GM19438 (cell line): Measurements from ENCODE around the gene URB1.
"Not testable (repeated sequence)": the region's sequence is repeated elsewhere in the genome, so short reads cannot be mapped to it uniquely, and the experiment has no call there.

Source experiments
- ATAC-seq: cut with Tn5 transposase; IDR thresholded peaks from one replicate; pipeline ENCODE4 v1.9.1; 2021; ENCODE audit warnings: low read depth; ENCODE audit not compliant: unreplicated experiment

URB1 gene

DNA sequence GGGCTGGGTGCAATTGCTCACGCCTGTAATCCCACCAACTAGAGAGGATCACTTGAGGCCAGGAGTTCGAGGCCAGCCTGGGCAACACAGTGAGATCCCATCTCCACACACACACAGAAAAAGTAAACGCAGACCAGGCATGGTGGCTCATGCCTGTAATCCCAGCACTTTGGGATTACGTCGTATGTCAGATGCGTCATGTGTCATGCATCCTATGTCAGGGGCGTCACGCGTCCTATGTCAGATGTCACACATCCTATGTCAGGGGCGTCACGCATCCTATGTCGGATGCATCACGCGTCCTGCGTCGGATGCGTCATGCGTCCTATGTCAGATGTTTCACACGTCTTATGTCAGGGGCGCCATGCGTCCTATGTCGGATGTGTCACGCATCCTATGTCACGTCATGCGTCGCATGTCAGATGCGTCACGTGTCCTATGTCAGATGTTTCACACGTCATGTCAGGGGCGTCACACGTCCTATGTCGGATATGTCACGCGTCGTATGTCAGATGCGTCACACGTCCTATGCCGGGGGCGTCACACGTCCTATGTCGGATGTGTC lies 92.6 kb downstream of the URB1 start:
- ATAC-seq: no peak

- ATAC-seq: no peak
Observed at GRCh38 chr21:32299695-32300094, 93.1 kb downstream of the URB1 start.

GRCh38 chr21:32298658-32299081 lies 94.1 kb downstream of the URB1 start, which contains the start of gene MRAP:
TSS of gene MRAP (plus strand) at chr21:32298855. CDS start at chr21:32298972, 117 bp downstream.
- no peak for ATAC-seq

DNA sequence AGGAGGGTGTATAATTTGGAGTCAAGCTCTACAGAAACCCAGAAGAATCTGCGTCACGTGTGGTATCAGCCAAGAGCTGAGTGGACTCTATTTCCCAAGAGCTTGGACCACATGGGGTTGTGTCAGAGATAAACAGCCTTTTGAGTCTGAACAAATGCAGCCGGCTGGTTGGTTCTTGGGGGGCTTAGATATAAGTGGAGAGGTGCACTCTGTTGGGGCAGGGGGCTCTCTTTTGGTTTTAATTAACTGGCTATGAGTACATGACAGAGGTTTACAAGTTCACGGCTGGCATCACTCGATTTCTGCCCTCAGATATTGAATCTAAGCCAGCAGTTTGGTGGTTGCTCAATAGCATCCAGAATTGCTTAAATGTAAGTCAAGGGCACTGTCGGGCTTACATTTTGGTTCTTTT lies 94.7 kb downstream of the URB1 start:
- no peak for ATAC-seq

DNA sequence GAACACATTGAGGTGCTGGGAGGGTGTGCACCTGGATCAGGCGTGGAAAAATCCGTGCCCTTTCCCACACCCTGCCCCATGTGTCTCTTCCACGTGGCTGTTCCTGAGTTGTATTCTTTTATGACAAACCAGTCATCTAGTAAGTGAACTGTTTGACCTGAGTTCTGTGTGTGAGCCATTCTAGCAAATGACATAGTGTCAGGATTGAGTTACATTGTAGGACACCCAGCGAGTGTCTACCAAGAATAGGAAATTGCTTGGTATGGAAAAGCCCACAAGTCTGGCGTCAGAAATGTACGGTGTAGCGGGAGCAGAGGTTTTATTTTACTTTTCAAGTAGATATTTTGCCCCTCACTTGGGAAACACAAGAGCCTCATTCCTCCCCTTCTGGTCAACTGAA lies 95.4 kb downstream of the URB1 start:
- no peak for ATAC-seq

DNA sequence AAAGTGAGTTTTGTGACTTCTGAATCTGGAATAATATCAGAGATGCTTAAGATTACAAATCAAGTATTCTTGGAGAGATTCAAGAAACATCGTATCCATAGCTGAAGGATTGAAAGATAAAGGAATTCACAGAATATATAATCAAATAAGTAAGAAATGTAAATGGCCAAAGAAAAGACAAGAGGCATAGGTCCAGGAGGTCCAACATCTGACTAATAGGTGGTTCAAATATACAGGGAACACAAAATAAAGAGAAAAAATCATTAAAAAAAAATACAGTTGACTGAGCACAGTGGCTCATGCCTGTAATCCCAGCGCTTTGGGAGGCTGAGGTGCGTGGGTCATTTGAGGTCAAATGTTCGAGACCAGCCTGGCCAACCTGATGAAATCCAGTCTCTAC lies 107.3 kb downstream of the URB1 start:
- no peak for ATAC-seq

GRCh38 chr21:32282992-32283391 lies 109.8 kb downstream of the URB1 start:
- ATAC-seq: no peak

DNA sequence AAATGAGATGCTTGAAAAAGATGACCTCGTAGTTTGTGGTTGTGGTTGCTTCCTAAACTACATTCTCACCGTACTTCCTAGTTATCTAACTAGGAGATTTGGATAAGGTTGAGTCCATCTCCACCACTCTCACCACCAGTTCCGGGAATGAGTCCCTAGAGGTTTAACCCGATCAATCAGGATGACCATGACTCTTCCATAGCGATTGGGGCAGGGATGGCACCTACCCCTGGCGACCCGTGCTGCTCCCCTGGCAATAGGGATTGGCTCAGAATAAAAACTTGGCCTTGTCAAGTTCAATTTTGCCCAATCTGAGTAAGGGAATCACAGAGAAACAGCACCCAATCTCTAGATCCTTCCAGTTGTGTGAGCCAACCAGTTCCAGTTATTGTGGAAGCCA lies 111.3 kb downstream of the URB1 start:
- ATAC-seq: no peak

GRCh38 chr21:32279377-32279680 lies 113.5 kb downstream of the URB1 start:
- peak; percentile 8 for ATAC-seq

GRCh38 chr21:32278518-32279376 lies 114.1 kb downstream of the URB1 start, which contains the start of gene MIS18A:
TSS of gene MIS18A (minus strand) at chr21:32279049. CDS start at chr21:32279014, 35 bp downstream.
- ATAC-seq: peak; percentile 89

GRCh38 chr21:32278103-32278502 lies 114.7 kb downstream of the URB1 start:
- no peak for ATAC-seq

DNA sequence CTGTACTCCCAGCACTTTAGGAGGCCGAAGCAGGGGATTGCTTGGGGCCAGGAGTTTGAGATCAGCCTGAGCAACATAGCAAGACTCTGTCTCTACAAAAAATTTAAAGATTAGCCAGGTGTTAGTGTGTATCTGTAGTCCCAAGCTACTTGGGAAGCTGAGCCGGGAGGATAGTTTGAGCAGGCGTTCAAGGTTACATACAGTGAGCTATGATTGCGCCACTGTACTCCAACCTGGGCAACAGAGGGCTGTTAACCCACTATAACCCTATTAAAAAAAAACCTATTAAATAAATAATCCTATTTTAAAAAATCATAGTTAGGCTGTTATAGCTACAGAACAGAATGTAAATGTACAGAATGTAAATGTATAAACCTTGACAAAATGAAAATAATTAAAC lies 116.1 kb downstream of the URB1 start:
- ATAC-seq: no peak

DNA sequence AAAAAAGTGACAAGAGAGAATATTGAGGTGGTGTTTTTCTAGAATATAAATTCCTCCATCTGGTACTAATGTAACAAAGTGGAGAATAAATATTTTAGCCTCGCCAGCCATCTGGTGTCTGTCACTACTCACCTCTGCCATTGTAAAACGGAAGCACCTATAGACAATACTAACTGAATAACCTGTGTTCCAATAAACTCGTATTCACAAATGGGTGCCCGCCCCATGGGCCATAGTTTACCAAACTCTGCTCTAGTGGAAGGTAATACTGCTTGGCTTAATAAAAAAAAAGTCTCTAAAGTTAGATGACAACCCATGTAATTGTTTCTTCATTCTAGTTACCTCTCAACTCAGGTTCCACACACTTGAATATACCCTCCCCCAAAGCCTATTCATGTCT lies 122.1 kb downstream of the URB1 start:
- no peak for ATAC-seq

DNA sequence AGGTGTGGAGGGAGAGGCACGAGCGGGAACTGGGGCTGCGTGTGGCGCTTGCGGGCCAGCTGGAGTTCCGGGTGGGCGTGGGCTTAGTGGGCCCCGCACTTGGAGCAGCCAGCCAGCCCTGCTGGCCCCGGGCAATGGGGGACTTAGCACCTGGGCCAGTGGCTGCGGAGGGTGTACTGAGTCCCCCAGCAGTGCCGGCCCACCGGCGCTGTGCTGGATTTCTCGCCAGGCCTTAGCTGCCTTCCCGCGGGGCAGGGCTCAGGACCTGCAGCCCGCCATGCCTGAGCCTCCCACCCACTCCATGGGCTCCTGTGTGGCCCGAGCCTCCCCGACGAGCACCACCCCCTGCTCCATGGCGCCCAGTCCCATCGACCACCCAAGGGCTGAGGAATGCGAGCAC lies 127.5 kb downstream of the URB1 start:
- ATAC-seq: not testable (repeated sequence)

DNA sequence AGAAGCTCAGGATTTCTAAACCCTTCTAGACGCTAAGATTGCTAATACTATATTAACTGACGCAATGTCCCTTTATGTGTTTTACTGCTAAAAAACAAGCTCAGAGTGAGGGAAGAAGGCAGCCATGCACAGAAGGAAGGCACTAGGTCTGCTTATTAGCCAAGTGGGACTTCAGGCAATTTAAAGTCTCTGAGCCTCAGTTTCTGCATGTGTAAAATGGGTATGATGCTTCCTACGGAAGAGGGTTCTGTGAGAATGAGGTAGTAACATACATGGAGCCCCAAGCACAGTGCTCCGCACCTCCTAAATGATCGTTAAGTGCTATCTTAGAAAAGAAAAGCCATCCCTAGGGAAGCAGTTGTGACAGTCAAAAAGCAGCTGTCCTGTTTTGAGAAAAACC lies 130.9 kb downstream of the URB1 start:
- ATAC-seq: no peak
